Fibroblast of lung (primary cell): ENCODE measurements around the gene LLCFC1.

ENCODE experiments used
- EZH2 ChIP-seq: IDR thresholded peaks from 2 replicates; pipeline ENCODE4 v1.5.1; 2012; ENCODE audit warnings: low read length, control low read depth, mild to moderate bottlenecking; ENCODE audit errors: missing control alignments
- TF ChIP-seq, protein P1 (sequence below), 2 donors: IDR thresholded peaks in 1 of 2; conservative IDR thresholded peaks in 1 of 2; 1 replicate in 1 of 2; 2 replicates in 1 of 2; pipeline ENCODE4 v1.5.1; 2011 to 2012; ENCODE audit warnings: low read length in 2 of 2, control low read depth in 1 of 2, inconsistent platforms in 1 of 2, low read depth in 1 of 2, mild to moderate bottlenecking in 1 of 2

DNA sequence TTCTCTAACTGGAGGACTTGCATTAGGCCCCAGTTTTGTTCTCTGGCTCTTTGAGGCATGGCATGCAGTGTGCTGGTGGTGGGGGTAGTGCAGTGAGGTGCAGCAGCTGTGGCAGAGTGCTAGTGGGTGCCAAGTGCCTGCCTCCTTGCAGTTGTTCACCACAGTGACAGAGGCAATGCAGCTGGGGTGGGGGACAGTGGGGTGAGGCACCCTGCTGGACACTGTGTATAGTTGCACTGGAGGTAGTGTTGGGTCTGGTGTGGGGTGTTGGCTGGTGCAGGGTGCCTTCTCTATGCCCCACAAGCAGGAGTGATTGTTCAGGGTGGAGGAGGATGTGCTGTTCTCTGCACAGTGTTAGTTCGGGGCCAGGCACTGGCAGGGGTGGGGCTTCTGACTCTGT, 44.5 kb downstream of the LLCFC1 start:
- TF ChIP-seq, protein P1, sequence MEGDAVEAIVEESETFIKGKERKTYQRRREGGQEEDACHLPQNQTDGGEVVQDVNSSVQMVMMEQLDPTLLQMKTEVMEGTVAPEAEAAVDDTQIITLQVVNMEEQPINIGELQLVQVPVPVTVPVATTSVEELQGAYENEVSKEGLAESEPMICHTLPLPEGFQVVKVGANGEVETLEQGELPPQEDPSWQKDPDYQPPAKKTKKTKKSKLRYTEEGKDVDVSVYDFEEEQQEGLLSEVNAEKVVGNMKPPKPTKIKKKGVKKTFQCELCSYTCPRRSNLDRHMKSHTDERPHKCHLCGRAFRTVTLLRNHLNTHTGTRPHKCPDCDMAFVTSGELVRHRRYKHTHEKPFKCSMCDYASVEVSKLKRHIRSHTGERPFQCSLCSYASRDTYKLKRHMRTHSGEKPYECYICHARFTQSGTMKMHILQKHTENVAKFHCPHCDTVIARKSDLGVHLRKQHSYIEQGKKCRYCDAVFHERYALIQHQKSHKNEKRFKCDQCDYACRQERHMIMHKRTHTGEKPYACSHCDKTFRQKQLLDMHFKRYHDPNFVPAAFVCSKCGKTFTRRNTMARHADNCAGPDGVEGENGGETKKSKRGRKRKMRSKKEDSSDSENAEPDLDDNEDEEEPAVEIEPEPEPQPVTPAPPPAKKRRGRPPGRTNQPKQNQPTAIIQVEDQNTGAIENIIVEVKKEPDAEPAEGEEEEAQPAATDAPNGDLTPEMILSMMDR (conservative IDR thresholded peaks at IDR 0.05 in 1 of 2, IDR thresholded peaks at IDR 0.05 in 1 of 2; ENCODE audit: low read depth in 1 of 2, low read length in 2 of 2): no peak
- no peak for TF ChIP-seq EZH2
